B cell (primary cell): Measurements from ENCODE around the gene RTL5. TPM values are rescaled to one million over a fixed set of nuclear protein-coding genes. Genes with fewer than 3 reads are reported as not detected.

ENCODE experiments used
- ATAC-seq: fragments of 200-7000 bp; cut with Tn5 transposase; one replicate; pipeline ENCODE4 v1.10.0; 2021; ENCODE audit warnings: low read depth, mild to moderate bottlenecking, moderate number of reproducible peaks, moderate library complexity
- CTCF ChIA-PET: fragments of 350-600 bp; sonication (Branson Sonifier 250); formaldehyde crosslinking; loops from one replicate; lab custom pipeline; 2021; ENCODE audit warnings: antibody characterized with exemption, inconsistent platforms; lab: Charles Lee
- POLR2A ChIA-PET: fragments of 350-600 bp; sonication (Branson Sonifier 250); formaldehyde crosslinking; loops from one replicate; lab custom pipeline; 2021; ENCODE audit warnings: antibody characterized with exemption; lab: Charles Lee
- DNase-seq: peaks from one replicate; pipeline ENCODE4 v3.0.0; 2013
- H2AFZ ChIP-seq: 2 replicates; pipeline ENCODE4 v1.6.1; 2012; ENCODE audit warnings: mild to moderate bottlenecking, low read depth, low read length; ENCODE audit not compliant: insufficient read depth, poor library complexity, severe bottlenecking
- H3K27ac ChIP-seq, 2 donors: 1 replicate in 1 of 2; 2 replicates in 1 of 2; pipeline ENCODE4 v1.5.1; 2012 to 2013; ENCODE audit warnings: low read length in 2 of 2, mild to moderate bottlenecking in 2 of 2, moderate library complexity in 1 of 2
- H3K27me3 ChIP-seq, 4 experiments: fragments of 200-600 bp in 1 of 4; sonication (generic) in 1 of 4; replicated peaks in 1 of 4; 1 replicate in 2 of 4; 2 replicates in 2 of 4; pipeline versions ENCODE4 v1.6.1 to v1.7.0; 2013 to 2016; ENCODE audit warnings: low read length in 3 of 4, mild to moderate bottlenecking in 2 of 4, mixed read lengths in 1 of 4, moderate library complexity in 1 of 4; ENCODE audit not compliant: insufficient read depth in 4 of 4, control insufficient read depth in 3 of 4; ENCODE audit errors: control extremely low read depth in 1 of 4
- H3K36me3 ChIP-seq, 2 experiments: replicated peaks in 1 of 2; 1 replicate in 1 of 2; 2 replicates in 1 of 2; pipeline versions ENCODE4 v1.6.1 to v1.7.1; 2013; ENCODE audit warnings: low read length in 1 of 2; ENCODE audit not compliant: insufficient read depth in 2 of 2, control insufficient read depth in 1 of 2; ENCODE audit errors: control extremely low read depth in 1 of 2, extremely low read depth in 1 of 2
- H3K4me1 ChIP-seq, 2 donors: fragments of 200-600 bp in 1 of 2; sonication (generic) in 1 of 2; 1 replicate in 1 of 2; 2 replicates in 1 of 2; pipeline versions ENCODE4 v1.5.1 to v1.6.1; 2013 to 2017; ENCODE audit warnings: low read length in 2 of 2; ENCODE audit not compliant: control insufficient read depth in 2 of 2, insufficient read depth in 2 of 2
- H3K4me2 ChIP-seq: replicated peaks from 2 replicates; pipeline ENCODE3; 2012; ENCODE audit warnings: mild to moderate bottlenecking, low read depth, low read length; ENCODE audit not compliant: poor library complexity, severe bottlenecking
- H3K4me3 ChIP-seq, 5 experiments: fragments of 200-600 bp in 1 of 5; sonication (generic) in 1 of 5; 1 replicate in 3 of 5; 2 replicates in 2 of 5; pipeline versions ENCODE4 v1.5.1 to v1.7.0; 2011 to 2016; ENCODE audit warnings: low read length in 4 of 5, mild to moderate bottlenecking in 4 of 5, low read depth in 2 of 5, control low read depth in 1 of 5, moderate library complexity in 1 of 5; ENCODE audit not compliant: insufficient read depth in 1 of 5; ENCODE audit errors: control extremely low read depth in 1 of 5, extremely low read depth in 1 of 5
- H3K79me2 ChIP-seq: fragments of 200-600 bp; sonication (generic); one replicate; pipeline ENCODE4 v1.6.0; 2016; ENCODE audit warnings: low read length; ENCODE audit not compliant: control insufficient read depth, insufficient read depth
- H3K9ac ChIP-seq: fragments of 200-600 bp; sonication (generic); 2 replicates; pipeline ENCODE4 v1.6.1; 2017; ENCODE audit warnings: mild to moderate bottlenecking, low read length, moderate library complexity
- H3K9me3 ChIP-seq, 3 donors: one replicate each; pipeline versions ENCODE4 v1.6.1 to v1.7.1; 2013; ENCODE audit warnings: low read length in 2 of 3; ENCODE audit not compliant: control insufficient read depth in 2 of 3, insufficient read depth in 1 of 3; ENCODE audit errors: control extremely low read depth in 1 of 3
- H4K20me1 ChIP-seq: 2 replicates; pipeline ENCODE4 v1.6.0; 2012; ENCODE audit warnings: mild to moderate bottlenecking, low read length; ENCODE audit not compliant: insufficient read depth, control insufficient read depth, poor library complexity, severe bottlenecking
- H3K27ac Mint-ChIP-seq: one replicate; pipeline ENCODE4 v1.8.0; 2021; ENCODE audit warnings: mixed read lengths
- H3K27me3 Mint-ChIP-seq: one replicate; pipeline ENCODE4 v1.8.0; 2021; ENCODE audit warnings: mixed read lengths
- H3K4me1 Mint-ChIP-seq: one replicate; pipeline ENCODE4 v1.8.0; 2021; ENCODE audit warnings: mixed read lengths
- H3K4me3 Mint-ChIP-seq: one replicate; pipeline ENCODE4 v1.8.0; 2021; ENCODE audit warnings: mixed read lengths
- H3K9me3 Mint-ChIP-seq: one replicate; pipeline ENCODE4 v1.8.0; 2022; ENCODE audit warnings: mixed read lengths; ENCODE audit not compliant: insufficient read depth
- EZH2 ChIP-seq: IDR thresholded peaks from 2 replicates; pipeline ENCODE4 v1.6.1; 2012; ENCODE audit warnings: borderline replicate concordance, low read depth, mild to moderate bottlenecking, moderate library complexity, low read length; ENCODE audit not compliant: insufficient read depth, poor library complexity, severe bottlenecking
- WGBS: methylation state at CpG from one replicate; pipeline ENCODE4 v1.1.5; 2013; ENCODE audit warnings: missing lambda C conversion rate; ENCODE audit not compliant: insufficient coverage; 5-methylcytosine and 5-hydroxymethylcytosine counted together
- intact Hi-C: fragments of 100-400 bp; cut with micrococcal nuclease; formaldehyde crosslinking; loops from one replicate; pipeline ENCODE4 v1.10.0; 2022
- polyA plus RNA-seq: library from polyadenylated mRNA; depleted of rRNA; stranded (reverse); fragments of >200 nt; gene quantifications from 2 replicates; pipeline ENCODE4 v1.2.3, GENCODE V29; 2012
- total RNA-seq, 2 donors: library from RNA; stranded (reverse); fragments of 120-200 nt in 1 of 2; gene quantifications; 1 replicate in 1 of 2; 2 replicates in 1 of 2; pipeline versions ENCODE4 v1.2.3 to v1.2.4, GENCODE V29; 2013 to 2022
- TF ChIP-seq, protein P1 (sequence below): fragments of 200-600 bp; IDR thresholded peaks from one replicate; pipeline ENCODE4 v1.8.0; 2022; ENCODE audit warnings: antibody characterized with exemption, mild to moderate bottlenecking

RTL5 gene
- total and polyA plus RNA-seq, 2 donors (not counting 1 experiment from before 2014, with no cell fraction given) = 1.0 to 22.4 TPM

DNA sequence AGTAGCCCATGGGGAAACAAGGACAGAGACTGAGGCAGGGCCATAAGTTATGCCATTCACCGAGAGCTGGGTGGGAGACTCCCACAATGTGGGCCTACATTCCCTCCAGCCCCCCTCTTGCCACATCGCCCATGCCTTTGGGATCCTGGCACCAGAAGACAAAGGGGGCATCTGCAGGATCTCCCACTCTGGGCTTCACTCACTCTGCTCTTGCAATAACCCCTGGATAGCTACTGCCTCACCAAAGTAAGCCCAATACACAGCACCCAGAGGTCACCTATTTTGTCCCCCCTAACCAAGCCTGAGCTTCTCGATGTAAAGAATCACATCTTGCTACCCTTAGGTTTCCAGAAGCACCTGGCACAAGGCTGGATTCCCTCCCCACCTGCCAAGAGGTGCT, 741 bp upstream of the RTL5 start:
- CTCF ChIA-PET = interaction anchor here (1.3 to 3.7 kb wide), 7 partner anchors 8 to 130 kb away, joined by 3 to 35 read pairs (median 5); partner anchors contain the start of gene PIN4
- Histone ChIP-seq H3K36me3 (no peaks in the 10 kb centered on the region), H3K4me3 (peak overlapping the region in 4 of 5 experiments; percentile 36 to 57 (median 50)), H3K27me3 (peaks cover 0 to 18% (median 10%) of the 10 kb centered on the region in 4 experiments), H3K4me1 (peaks cover 7 to 10% of the 10 kb centered on the region in 2 donors), H3K79me2 (no peaks in the 10 kb centered on the region), H3K4me2 (peak overlapping the region; percentile 86), H3K9me3 (no peaks in the 10 kb centered on the region), H2AFZ (peak overlapping the region; percentile 65), H3K9ac (peak overlapping the region; percentile 49), H3K27ac (no peak overlapping the region), H4K20me1 (no peaks in the 10 kb centered on the region)
- 93% methylated on average over 2 of the region's 3 CpGs for WGBS
- H3K27me3 Mint-ChIP-seq = peaks cover 3% of the 10 kb centered on the region
- no peak overlapping the region for H3K27ac Mint-ChIP-seq
- no peak for TF ChIP-seq EZH2
- TF ChIP-seq, protein P1, sequence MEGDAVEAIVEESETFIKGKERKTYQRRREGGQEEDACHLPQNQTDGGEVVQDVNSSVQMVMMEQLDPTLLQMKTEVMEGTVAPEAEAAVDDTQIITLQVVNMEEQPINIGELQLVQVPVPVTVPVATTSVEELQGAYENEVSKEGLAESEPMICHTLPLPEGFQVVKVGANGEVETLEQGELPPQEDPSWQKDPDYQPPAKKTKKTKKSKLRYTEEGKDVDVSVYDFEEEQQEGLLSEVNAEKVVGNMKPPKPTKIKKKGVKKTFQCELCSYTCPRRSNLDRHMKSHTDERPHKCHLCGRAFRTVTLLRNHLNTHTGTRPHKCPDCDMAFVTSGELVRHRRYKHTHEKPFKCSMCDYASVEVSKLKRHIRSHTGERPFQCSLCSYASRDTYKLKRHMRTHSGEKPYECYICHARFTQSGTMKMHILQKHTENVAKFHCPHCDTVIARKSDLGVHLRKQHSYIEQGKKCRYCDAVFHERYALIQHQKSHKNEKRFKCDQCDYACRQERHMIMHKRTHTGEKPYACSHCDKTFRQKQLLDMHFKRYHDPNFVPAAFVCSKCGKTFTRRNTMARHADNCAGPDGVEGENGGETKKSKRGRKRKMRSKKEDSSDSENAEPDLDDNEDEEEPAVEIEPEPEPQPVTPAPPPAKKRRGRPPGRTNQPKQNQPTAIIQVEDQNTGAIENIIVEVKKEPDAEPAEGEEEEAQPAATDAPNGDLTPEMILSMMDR = no peak
- intact Hi-C loops = loop anchor here (1.0 kb wide), 2 partner anchors 9 to 49 kb away; partner anchors contain the start of gene PIN4
- DNase-seq (no peak), ATAC-seq (no peak)
- POLR2A ChIA-PET = interaction anchor here (0.6 to 2.5 kb wide), 3 partner anchors 10 to 161 kb away, joined by 3 to 13 read pairs (median 8); partner anchors contain the start of gene PIN4
- no peaks in the 10 kb centered on the region for H3K9me3 Mint-ChIP-seq
- peak overlapping the region; percentile 93 for H3K4me3 Mint-ChIP-seq
- peaks cover 11% of the 10 kb centered on the region for H3K4me1 Mint-ChIP-seq

GRCh38 chrX:72130762-72131250, 909 bp downstream of the RTL5 start:
- WGBS = 44% methylated on average over 22 of the region's 30 CpGs
- ATAC-seq (no peak), DNase-seq (no peak)
- Mint-ChIP-seq H3K27me3 (peaks cover 3% of the 10 kb centered on the region), H3K4me1 (peaks cover 15% of the 10 kb centered on the region), H3K4me3 (peak overlapping the region; percentile 83), H3K27ac (peak overlapping the region; percentile 85), H3K9me3 (no peaks in the 10 kb centered on the region)
- Histone ChIP-seq H2AFZ (peak overlapping the region; percentile 42), H3K27ac (no peak overlapping the region), H3K4me1 (peaks cover 7 to 10% of the 10 kb centered on the region in 2 donors), H4K20me1 (no peaks in the 10 kb centered on the region), H3K4me2 (peak overlapping the region; percentile 86), H3K79me2 (no peaks in the 10 kb centered on the region), H3K9me3 (no peaks in the 10 kb centered on the region), H3K27me3 (peaks cover 0 to 18% (median 10%) of the 10 kb centered on the region in 4 experiments), H3K36me3 (no peaks in the 10 kb centered on the region), H3K9ac (peak overlapping the region; percentile 23), H3K4me3 (peak overlapping the region in 1 of 5 experiments; percentile 33)
- TF ChIP-seq, protein P1 = no peak
- TF ChIP-seq EZH2 = no peak
- POLR2A ChIA-PET = interaction anchor here (0.6 to 2.5 kb wide), 3 partner anchors 11 to 146 kb away, joined by 3 to 13 read pairs (median 8); partner anchors contain the start of genes PIN4 and RPS4X
- intact Hi-C loops = no loop called here
- CTCF ChIA-PET = interaction anchor here (1.4 to 7.9 kb wide), 5 partner anchors 9 to 130 kb away, joined by 3 to 83 read pairs (median 9); partner anchors contain the start of gene PIN4
